Ovary (tissue), 9 donors: ENCODE data around the gene DDB1. TPM values are rescaled to one million over a fixed set of nuclear protein-coding genes. Genes with fewer than 3 reads are reported as not detected.

Source experiments
- DNase-seq, 5 donors: peaks; one replicate each; pipeline ENCODE4 v3.0.0-alpha.2; 2019 to 2020
- H3K27ac ChIP-seq, 2 donors: fragments of 200-600 bp; one replicate each; pipeline versions ENCODE4 v1.5.1 to v1.8.0; 2019 to 2022
- H3K27me3 ChIP-seq: fragments of 200-600 bp; one replicate; pipeline ENCODE4 v1.8.0; 2022
- H3K36me3 ChIP-seq: fragments of 200-600 bp; sonication (generic); one replicate; pipeline ENCODE4 v1.5.1; 2019
- H3K4me1 ChIP-seq: one replicate; pipeline ENCODE4 v1.8.1; 2013; ENCODE audit warnings: mild to moderate bottlenecking, moderate library complexity; ENCODE audit not compliant: insufficient read depth
- H3K4me3 ChIP-seq: fragments of 200-600 bp; sonication (generic); one replicate; pipeline ENCODE4 v1.5.1; 2017
- H3K9me3 ChIP-seq, 2 donors: fragments of 200-600 bp in 1 of 2; sonication (generic) in 1 of 2; one replicate each; pipeline versions ENCODE4 v1.5.1 to v1.8.1; 2013 to 2019; ENCODE audit warnings: mild to moderate bottlenecking in 1 of 2, moderate library complexity in 1 of 2
- EP300 ChIP-seq: sonication (generic); formaldehyde crosslinking; IDR thresholded peaks from one replicate; pipeline ENCODE4 v1.6.1; 2017; ENCODE audit warnings: antibody characterized with exemption
- POLR2A ChIP-seq: fragments of 450-650 bp; IDR thresholded peaks from one replicate; pipeline ENCODE4 v1.6.1; 2017; ENCODE audit warnings: antibody characterized with exemption, mild to moderate bottlenecking, moderate library complexity
- WGBS, 3 donors: extraction: QIAGEN DNeasy Blood & Tissue Kit in 1 of 3; methylation state at CpG; one replicate each; pipeline versions ENCODE4 v1.1.5 to v1.1.7; 2013 to 2017; 5-methylcytosine and 5-hydroxymethylcytosine counted together
- intact Hi-C, 4 donors: fragments of 100-400 bp; cut with DNase I; formaldehyde crosslinking; loops; one replicate each; pipeline versions ENCODE4 v1.11.0 to v1.15.1; 2022 to 2023
- polyA plus RNA-seq, 2 donors: library from polyadenylated mRNA; stranded (reverse); fragments of 200-250 nt in 1 of 2; fragments of 350-450 nt in 1 of 2; fragmentation: Illumina TruSeq in 1 of 2; extraction: RNeasy Lipid Tissue Mini Kit (QIAGEN cat#74804) in 1 of 2; gene quantifications; one replicate each; pipeline ENCODE4 v1.2.3, GENCODE V29; 2013 to 2014
- total RNA-seq, 7 donors: library from RNA; depleted of rRNA in 2 of 7; stranded (reverse); fragments of >200 nt in 2 of 7; fragmentation: NEBNext Ultra II Directional in 3 of 7; extraction: Animal tissue kit (Norgen Biotek cat#: 25700) in 3 of 7; gene quantifications; one replicate each; pipeline versions ENCODE4 v1.1.0 to v1.2.4, GENCODE V29; 2016 to 2023
- TF ChIP-seq, protein P1 (sequence below), 3 donors: fragments of 450-650 bp in 2 of 3; fragments of 200-600 bp in 1 of 3; IDR thresholded peaks; one replicate each; pipeline versions ENCODE4 v1.5.1 to v1.8.0; 2016 to 2022; ENCODE audit warnings: antibody characterized with exemption in 3 of 3, mild to moderate bottlenecking in 1 of 3
- donor health status: DM: no; HTN: no; CAD: no; lungs with moderate emphysema.
- donor health status: DM: no; HTN: no; CAD: no.
- donor health status: Bipolar disorder and iron deficiency.
- donor health status: DM: yes; HTN: yes; CAD: no.
- donor health status: DM: no; HTN: no; CAD: no.
- donor health status: DM: yes; HTN: yes; CAD: no.

Gene DDB1
- total and polyA plus RNA-seq, 9 donors: 117 to 270 (median 217) TPM

DNA sequence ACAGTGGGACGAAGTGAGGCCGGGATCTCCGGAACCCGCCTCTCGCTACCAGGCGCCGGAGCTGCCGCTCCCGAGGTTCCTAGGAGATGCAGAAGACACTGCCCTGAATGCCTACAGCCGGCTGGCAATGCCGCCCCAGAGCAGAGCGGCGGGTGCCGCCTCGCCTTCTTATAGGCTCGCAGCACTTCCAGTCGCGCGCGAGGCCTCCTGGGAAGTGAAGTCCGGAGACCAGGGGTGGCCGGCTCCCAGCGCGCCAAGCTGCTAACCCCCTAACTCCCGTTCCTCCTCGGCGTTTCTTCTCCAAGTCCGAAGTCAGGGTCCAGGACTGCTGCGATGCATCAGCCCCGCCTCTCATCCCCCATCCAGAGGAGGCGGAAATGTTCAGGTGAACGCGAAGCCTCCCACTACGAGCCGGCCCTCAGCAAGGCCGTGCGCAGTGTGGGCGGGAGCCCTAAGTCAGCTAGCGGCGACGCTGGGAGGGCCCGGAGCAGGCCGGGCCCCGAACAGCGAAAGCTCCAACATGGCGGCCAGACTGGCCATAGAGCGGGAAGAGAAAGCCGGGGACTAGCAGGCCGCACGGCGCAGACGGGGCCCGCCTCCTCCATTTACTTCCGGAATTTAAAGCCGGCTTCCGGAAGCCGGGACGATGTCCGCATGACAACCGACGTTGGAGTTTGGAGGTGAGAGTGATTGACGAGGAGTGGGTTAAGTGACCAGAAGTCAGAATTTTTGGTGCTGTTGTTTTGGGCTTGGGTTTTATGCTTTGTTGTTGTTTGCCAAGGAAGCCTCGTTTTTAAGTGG lies 29.0 kb upstream of the DDB1 start, which contains the start of the genes CYB561A3 and TMEM138:
Gene CYB561A3, minus strand, starts transcription at position 142 of the 801 bp plus-strand sequence. CDS start 5,169 bp downstream, outside the sequence.
Gene TMEM138, plus strand, starts transcription at position 634 of the 801 bp plus-strand sequence. CDS start 2,017 bp downstream, outside the sequence.
- peak; percentile 88 to 92 (median 90) for DNase-seq
- peak within 1 kb of the TSS; percentile 93 to 100 for H3K27ac ChIP-seq
- WGBS, 3 donors: 0% methylated on average over 55 to 63 of the region's 63 CpGs
- no peaks in the 10 kb centered on the region for H3K9me3 ChIP-seq
- H3K4me1 ChIP-seq: peaks cover 2% of the 10 kb centered on the region
- H3K27me3 ChIP-seq: no peaks in the 10 kb centered on the region
- peak within 1 kb of the TSS; percentile 61 for H3K4me3 ChIP-seq
- intact Hi-C loops: no loop called here
- H3K36me3 ChIP-seq: no peaks in the 10 kb centered on the region
- TF ChIP-seq, protein P1, sequence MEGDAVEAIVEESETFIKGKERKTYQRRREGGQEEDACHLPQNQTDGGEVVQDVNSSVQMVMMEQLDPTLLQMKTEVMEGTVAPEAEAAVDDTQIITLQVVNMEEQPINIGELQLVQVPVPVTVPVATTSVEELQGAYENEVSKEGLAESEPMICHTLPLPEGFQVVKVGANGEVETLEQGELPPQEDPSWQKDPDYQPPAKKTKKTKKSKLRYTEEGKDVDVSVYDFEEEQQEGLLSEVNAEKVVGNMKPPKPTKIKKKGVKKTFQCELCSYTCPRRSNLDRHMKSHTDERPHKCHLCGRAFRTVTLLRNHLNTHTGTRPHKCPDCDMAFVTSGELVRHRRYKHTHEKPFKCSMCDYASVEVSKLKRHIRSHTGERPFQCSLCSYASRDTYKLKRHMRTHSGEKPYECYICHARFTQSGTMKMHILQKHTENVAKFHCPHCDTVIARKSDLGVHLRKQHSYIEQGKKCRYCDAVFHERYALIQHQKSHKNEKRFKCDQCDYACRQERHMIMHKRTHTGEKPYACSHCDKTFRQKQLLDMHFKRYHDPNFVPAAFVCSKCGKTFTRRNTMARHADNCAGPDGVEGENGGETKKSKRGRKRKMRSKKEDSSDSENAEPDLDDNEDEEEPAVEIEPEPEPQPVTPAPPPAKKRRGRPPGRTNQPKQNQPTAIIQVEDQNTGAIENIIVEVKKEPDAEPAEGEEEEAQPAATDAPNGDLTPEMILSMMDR (IDR thresholded peaks at IDR 0.05): no peak
- TF ChIP-seq EP300: no peak
- TF ChIP-seq POLR2A: peak; percentile 54

DNA sequence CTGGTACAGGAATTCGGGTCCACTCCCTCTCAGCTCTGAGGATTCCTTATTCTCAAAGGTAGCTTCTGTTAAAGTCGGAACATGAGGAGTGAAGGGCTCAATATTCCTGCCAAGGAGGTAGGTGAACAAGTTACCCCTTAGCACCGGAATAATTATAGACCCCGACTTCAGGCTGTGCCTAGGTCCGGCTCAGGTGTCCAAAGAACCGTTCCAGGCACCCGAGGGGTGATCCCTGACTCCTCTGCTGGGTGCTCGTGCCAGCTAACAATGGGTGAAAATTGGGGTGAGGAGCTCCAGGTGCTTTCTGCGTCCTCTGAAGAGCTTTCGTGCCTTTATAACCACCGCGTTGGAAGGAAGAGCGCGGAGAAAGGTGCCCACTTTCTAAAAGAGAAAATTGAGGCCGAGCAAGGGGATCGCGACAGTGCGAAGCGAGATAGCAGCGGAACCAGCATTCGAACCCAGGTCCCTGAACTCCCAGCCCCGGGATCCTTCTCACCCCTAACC lies 28.4 kb upstream of the DDB1 start:
- WGBS, 3 donors: 0 to 2% (median 1%) methylated on average over 22 of the region's 22 CpGs
- H3K4me1 ChIP-seq: peaks cover 2% of the 10 kb centered on the region
- H3K4me3 ChIP-seq: peak overlapping the region; percentile 61
- TF ChIP-seq POLR2A: no peak
- TF ChIP-seq, protein P1 (IDR thresholded peaks at IDR 0.05): no peak
- no peak for TF ChIP-seq EP300
- DNase-seq: no peak
- H3K27me3 ChIP-seq: no peaks in the 10 kb centered on the region
- no peaks in the 10 kb centered on the region for H3K36me3 ChIP-seq
- no peaks in the 10 kb centered on the region for H3K9me3 ChIP-seq
- peak overlapping the region; percentile 93 to 100 for H3K27ac ChIP-seq
- intact Hi-C loops: no loop called here

DNA sequence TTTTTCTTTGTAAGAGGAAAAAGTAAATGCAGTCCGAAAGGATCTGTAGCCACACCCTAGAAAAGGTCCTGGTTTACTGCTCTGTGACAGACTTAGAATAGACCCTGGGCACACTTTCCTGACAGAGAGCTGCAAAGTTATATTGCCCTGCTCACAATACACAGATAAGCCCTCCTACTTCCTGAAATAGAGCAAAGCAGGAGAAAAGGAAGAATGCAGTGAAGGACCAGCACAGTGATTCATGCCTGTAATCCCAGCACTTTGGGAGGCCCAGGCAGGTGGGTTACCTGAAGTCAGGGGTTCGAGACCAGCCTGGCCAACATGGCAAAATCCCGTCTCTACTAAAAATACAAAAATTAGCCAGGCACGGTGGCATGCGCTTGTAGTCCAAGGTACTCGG lies 26.6 kb upstream of the DDB1 start:
- peaks cover 2% of the 10 kb centered on the region for H3K4me1 ChIP-seq
- 81 to 86% (median 82%) methylated on average over 6 of the region's 6 CpGs for WGBS, 3 donors
- no peak overlapping the region for H3K27ac ChIP-seq

DNA sequence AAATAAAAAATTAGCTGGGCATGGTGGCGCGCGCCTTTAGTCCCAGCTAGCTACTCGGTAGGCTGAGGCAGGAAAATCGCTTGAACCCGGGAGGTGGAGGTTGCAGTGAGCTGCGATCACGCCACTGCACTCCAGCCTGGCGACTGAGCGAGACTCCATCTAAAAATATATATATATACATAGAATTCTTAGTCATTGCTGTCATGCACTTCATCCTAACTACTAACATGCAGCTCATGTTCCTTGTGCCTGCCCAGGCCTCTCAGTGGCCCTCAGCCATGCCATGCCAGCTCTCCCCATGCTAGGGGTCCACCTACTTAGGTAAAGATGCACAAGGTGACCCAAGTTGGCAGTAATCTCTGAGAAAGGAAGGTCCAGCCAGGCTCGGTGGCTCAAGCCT lies 25.7 kb upstream of the DDB1 start:
- no peaks in the 10 kb centered on the region for H3K27me3 ChIP-seq
- H3K4me3 ChIP-seq: no peak overlapping the region
- 95 to 98% (median 97%) methylated on average over 11 of the region's 11 CpGs for WGBS, 3 donors
- peaks cover 2% of the 10 kb centered on the region for H3K4me1 ChIP-seq
- TF ChIP-seq POLR2A (no peak), EP300 (no peak)
- TF ChIP-seq, protein P1 (IDR thresholded peaks at IDR 0.05): no peak
- H3K36me3 ChIP-seq: no peaks in the 10 kb centered on the region
- H3K27ac ChIP-seq: no peak overlapping the region
- no peak for DNase-seq
- intact Hi-C loops: no loop called here
- H3K9me3 ChIP-seq: no peaks in the 10 kb centered on the region

More for the DNA sequence above, 26.6 kb upstream of the DDB1 start:
- intact Hi-C loops: no loop called here
- Histone ChIP-seq H3K4me3 (no peak overlapping the region), H3K36me3 (no peaks in the 10 kb centered on the region), H3K9me3 (no peaks in the 10 kb centered on the region), H3K27me3 (no peaks in the 10 kb centered on the region)
- no peak for DNase-seq
- TF ChIP-seq POLR2A: no peak
- TF ChIP-seq, protein P1 (IDR thresholded peaks at IDR 0.05): no peak
- no peak for TF ChIP-seq EP300
